Measurements from ENCODE around the gene RIBC2.
"Not testable (repeated sequence)": the region's sequence is repeated elsewhere in the genome, so short reads cannot be mapped to it uniquely, and the experiment has no call there.

RIBC2 gene

DNA sequence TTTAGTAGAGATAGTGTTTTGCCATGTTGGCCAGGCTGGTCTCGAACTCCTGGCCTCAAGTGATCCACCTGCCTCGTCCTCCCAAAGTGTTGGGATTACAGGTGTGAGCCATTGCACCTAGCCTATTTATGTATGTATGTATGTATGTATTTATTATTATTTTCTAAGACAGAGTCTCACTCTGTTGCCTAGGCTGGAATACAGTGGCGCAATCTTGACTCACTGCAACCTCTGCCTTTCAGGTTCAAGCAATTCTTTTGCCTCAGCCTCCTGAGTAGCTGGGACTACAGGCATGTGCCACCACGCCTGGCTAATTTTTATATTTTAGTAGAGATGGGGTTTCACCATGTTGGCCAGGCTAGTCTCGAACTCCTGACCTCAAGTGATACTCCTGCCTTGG lies 35.9 kb downstream of the RIBC2 start:
- not testable (repeated sequence) for DNase-seq (ENCODE audit: low spot score)

- no peak for DNase-seq (ENCODE audit: low spot score)
Observed at GRCh38 chr22:45450101-45450785, 36.8 kb downstream of the RIBC2 start.

DNA sequence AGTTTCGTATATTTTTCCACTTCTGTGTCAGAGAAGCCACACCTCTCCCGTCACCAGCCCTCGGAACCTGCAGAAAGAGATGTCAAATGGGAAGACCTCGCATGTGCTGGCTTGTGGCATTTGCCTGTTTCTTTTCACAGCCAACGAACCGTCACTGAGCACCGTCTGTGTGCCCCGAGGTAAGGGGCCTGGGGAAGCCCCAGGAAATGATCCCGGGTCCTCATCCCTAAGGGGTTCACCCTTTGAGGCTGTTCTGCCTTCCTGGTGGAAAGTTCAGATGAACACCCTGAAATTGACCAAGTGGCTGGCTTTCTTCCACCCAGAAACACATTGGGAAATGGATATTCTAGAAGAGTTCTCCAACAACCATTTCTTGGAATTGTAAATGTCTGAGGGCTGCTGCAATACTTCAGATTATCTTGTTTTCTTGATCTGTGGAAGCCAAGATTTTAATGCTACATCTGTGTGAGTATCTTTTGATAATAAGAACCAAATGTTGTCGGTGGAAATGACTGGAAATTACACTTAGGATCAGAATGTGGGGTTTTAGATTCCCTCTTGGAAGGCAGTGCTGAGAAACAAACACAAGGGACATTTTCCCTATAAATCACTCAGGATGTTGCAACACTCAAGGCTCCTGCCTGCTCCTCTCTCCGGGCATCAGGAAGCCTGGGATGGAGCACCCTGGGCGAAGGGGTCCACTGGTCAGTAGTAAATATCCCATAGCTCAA lies 37.6 kb downstream of the RIBC2 start:
- DNase-seq (ENCODE audit: low spot score), result no peak

- no peak for DNase-seq (ENCODE audit: low spot score)
Observed at GRCh38 chr22:45451972-45452371, 38.5 kb downstream of the RIBC2 start.

DNA sequence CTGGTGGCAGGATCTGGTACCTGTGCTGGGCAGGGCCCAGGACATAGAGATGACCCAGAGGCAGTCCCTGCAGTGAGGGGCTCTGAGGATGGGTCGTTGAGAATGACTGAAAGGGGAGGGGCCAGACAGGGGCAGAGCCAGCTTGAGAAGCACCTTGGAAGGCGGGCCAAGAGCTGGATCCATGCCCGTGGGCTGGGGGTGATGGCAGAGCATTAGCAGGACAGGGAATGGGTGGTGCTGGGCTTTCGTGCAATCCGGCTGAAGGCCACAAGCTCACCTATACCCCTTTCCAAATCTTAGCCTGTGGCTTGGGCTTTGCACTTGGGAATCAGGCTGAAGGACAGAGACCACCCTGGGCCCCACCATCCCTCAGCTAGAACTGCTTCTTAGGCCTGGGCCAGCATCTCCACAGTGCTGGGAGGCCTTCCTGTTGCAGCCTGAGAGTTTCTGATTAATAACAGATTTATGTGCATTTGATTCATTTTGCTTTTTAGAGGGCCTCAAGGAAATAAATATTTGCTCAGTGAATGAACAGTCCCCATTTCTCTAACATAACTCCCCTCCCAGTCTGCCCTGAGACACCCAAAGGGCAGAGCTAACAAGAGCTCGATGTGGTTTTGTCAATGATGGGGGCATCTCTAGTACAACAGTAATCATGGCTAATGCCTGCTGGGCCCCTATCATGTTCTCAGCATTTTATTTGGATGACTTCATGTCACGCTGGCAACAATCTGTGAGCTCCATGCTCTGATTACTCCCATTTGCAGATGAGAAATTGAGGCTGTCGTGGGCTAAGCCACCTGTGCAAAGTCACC lies 39.3 kb downstream of the RIBC2 start:
- DNase-seq (ENCODE audit: low spot score), result no peak

DNA sequence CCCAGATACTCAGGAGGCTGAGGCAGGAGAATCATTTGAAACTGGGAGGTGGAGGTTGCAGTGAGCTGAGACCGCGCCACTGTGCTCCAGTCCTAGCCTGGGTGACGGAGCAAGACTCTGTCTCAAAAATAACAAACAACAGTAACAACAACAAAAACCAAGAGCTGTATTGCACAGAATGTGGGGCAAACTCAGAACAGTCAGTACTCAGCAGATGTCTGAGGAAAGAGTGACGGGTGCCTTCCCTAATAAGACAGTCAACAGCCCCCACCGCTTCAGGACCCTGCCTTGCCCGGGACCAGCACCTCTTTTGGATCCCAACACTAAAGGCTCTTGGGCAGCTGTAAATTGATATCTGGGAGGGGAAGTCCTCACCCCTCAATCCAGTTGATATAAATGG lies 40.3 kb downstream of the RIBC2 start:
- no peak for DNase-seq (ENCODE audit: low spot score)

GRCh38 chr22:45454275-45454674 lies 40.8 kb downstream of the RIBC2 start:
- DNase-seq (ENCODE audit: low spot score), result no peak

- no peak for DNase-seq (ENCODE audit: low spot score)
Observed at GRCh38 chr22:45455212-45455611, 41.7 kb downstream of the RIBC2 start.

- no peak for DNase-seq (ENCODE audit: low spot score)
Observed at GRCh38 chr22:45455621-45456020, 42.1 kb downstream of the RIBC2 start.

DNA sequence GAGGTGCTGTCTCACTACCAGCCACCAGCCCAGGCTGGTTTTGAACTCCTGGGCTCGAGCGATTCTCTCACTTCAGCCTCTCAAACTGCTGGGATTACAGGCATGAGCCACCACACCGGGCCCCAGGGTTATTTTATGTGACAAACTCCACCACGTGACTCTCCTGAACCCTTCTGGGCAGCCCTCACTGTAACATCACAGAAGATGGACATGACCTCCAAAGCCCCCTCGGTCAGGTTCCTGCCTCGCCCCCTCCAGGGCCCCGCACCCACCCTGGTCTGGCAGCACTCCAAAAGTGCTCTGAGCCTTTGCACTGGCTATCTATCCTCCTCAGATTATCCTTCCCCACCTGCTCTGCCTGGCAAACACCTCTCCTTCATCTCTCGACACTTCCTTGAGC lies 43.3 kb downstream of the RIBC2 start:
- DNase-seq (ENCODE audit: low spot score), result no peak

GRCh38 chr22:45458532-45458931 lies 45.0 kb downstream of the RIBC2 start:
- no peak for DNase-seq (ENCODE audit: low spot score)

- no peak for DNase-seq (ENCODE audit: low spot score)
Observed at GRCh38 chr22:45459235-45459634, 45.7 kb downstream of the RIBC2 start.

- DNase-seq (ENCODE audit: low spot score), result no peak
Observed at GRCh38 chr22:45460288-45461109, 47.0 kb downstream of the RIBC2 start.

- no peak for DNase-seq (ENCODE audit: low spot score)
Observed at GRCh38 chr22:45462034-45462655, 48.7 kb downstream of the RIBC2 start.

GRCh38 chr22:45463691-45464090 lies 50.2 kb downstream of the RIBC2 start:
- DNase-seq (ENCODE audit: low spot score), result not testable (repeated sequence)

- no peak for DNase-seq (ENCODE audit: low spot score)
Observed at GRCh38 chr22:45465633-45466032, 52.1 kb downstream of the RIBC2 start.

GRCh38 chr22:45468872-45469271 lies 55.4 kb downstream of the RIBC2 start:
- no peak for DNase-seq (ENCODE audit: low spot score)

- DNase-seq (ENCODE audit: low spot score), result no peak
Observed at GRCh38 chr22:45469281-45470073, 56.0 kb downstream of the RIBC2 start.

GRCh38 chr22:45470871-45471270 lies 57.4 kb downstream of the RIBC2 start:
- no peak for DNase-seq (ENCODE audit: low spot score)

DNA sequence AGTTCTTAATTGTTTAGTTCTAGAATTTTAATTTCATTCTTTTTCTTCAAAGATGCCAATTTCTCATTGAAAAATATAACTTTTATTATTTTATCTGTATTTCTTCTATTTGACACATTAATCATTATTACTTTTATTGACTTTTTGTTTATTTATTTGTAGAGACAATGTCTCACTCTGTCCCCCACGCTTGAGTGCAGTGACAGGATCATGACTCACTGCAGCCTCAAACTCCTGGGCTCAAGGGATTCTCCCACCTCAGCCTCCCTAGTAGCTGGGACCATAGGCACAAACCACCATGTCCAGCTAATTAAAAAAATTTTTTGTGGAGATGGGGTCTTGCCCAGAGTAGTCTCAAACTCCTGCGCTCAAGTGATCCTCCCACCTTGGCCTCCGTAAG lies 58.9 kb downstream of the RIBC2 start:
- DNase-seq (ENCODE audit: low spot score), result no peak

All from CD4-positive, alpha-beta T cell treated with Interleukin-6 at 100 ng/mL for 8 hours (primary cell).